Vagina (tissue), 2 donors: ENCODE measurements around the gene MTA1. TPM values are rescaled to one million over a fixed set of nuclear protein-coding genes. Genes with fewer than 3 reads are reported as not detected.

Experiments used
- DNase-seq, 2 donors: peaks; one replicate each; pipeline ENCODE4 v3.0.0-alpha.2; 2017; ENCODE audit errors: extremely low spot score in 2 of 2
- H3K27ac ChIP-seq: fragments of 200-600 bp; sonication (generic); one replicate; pipeline ENCODE4 v1.5.1; 2019
- H3K27me3 ChIP-seq: fragments of 200-600 bp; sonication (generic); one replicate; pipeline ENCODE4 v1.5.1; 2019
- H3K36me3 ChIP-seq, 2 donors: fragments of 200-600 bp; sonication (generic); one replicate each; pipeline ENCODE4 v1.5.1; 2017 to 2019
- H3K4me1 ChIP-seq: fragments of 200-600 bp; sonication (generic); one replicate; pipeline ENCODE4 v1.5.1; 2019
- H3K4me3 ChIP-seq, 2 donors: fragments of 200-600 bp; sonication (generic); 1 replicate in 1 of 2; 2 replicates in 1 of 2; pipeline ENCODE4 v1.5.1; 2016 to 2019
- H3K9me3 ChIP-seq: fragments of 200-600 bp; sonication (generic); one replicate; pipeline ENCODE4 v1.5.1; 2019
- CTCF ChIP-seq, 3 experiments: fragments of 450-650 bp in 2 of 3; fragments of 200-600 bp in 1 of 3; sonication (generic) in 1 of 3; IDR thresholded peaks; one replicate each; pipeline ENCODE4 v1.5.1; 2017 to 2019; ENCODE audit warnings: antibody characterized with exemption in 3 of 3, mild to moderate bottlenecking in 2 of 3, moderate library complexity in 2 of 3
- POLR2A ChIP-seq, 2 donors: fragments of 450-650 bp; IDR thresholded peaks; one replicate each; pipeline ENCODE4 v1.6.1; 2017; ENCODE audit warnings: antibody characterized with exemption in 2 of 2, mild to moderate bottlenecking in 2 of 2, moderate library complexity in 2 of 2
- POLR2AphosphoS5 ChIP-seq, 2 donors: sonication (generic); formaldehyde crosslinking; IDR thresholded peaks; one replicate each; pipeline ENCODE4 v1.9.0; 2017; ENCODE audit warnings: antibody characterized with exemption in 2 of 2, mild to moderate bottlenecking in 2 of 2, low read depth in 1 of 2; ENCODE audit not compliant: insufficient read depth in 1 of 2
- intact Hi-C: fragments of 100-400 bp; cut with DNase I; formaldehyde crosslinking; loops from one replicate; pipeline ENCODE4 v1.15.1; 2023
- total RNA-seq: library from RNA; depleted of rRNA; stranded (reverse); fragments of >200 nt; gene quantifications from one replicate; pipeline ENCODE4 v1.2.3, GENCODE V29; 2016

MTA1 gene
- total RNA-seq, 1 donor from 2014 or later = 82.7 TPM

GRCh38 chr14:105408592-105408991, 11.0 kb upstream of the MTA1 start:
- peaks cover 13% of the 10 kb centered on the region for H3K4me1 ChIP-seq
- H3K36me3 ChIP-seq = no peaks in the 10 kb centered on the region
- intact Hi-C loops = no loop called here
- H3K9me3 ChIP-seq = no peaks in the 10 kb centered on the region
- no peak overlapping the region for H3K4me3 ChIP-seq
- DNase-seq = no peak
- no peaks in the 10 kb centered on the region for H3K27me3 ChIP-seq
- H3K27ac ChIP-seq = no peak overlapping the region
- TF ChIP-seq POLR2AphosphoS5 (IDR thresholded peaks at IDR 0.05; ENCODE audit: insufficient read depth in 1 of 2, low read depth in 1 of 2) (no peak), CTCF (IDR thresholded peaks at IDR 0.05) (no peak), POLR2A (IDR thresholded peaks at IDR 0.05) (no peak)

GRCh38 chr14:105409364-105409763, 10.3 kb upstream of the MTA1 start:
- no peak overlapping the region for H3K4me3 ChIP-seq
- H3K36me3 ChIP-seq = no peaks in the 10 kb centered on the region
- TF ChIP-seq POLR2AphosphoS5 (IDR thresholded peaks at IDR 0.05; ENCODE audit: insufficient read depth in 1 of 2, low read depth in 1 of 2) (no peak), CTCF (IDR thresholded peaks at IDR 0.05) (no peak), POLR2A (IDR thresholded peaks at IDR 0.05) (no peak)
- peaks cover 13% of the 10 kb centered on the region for H3K4me1 ChIP-seq
- no peaks in the 10 kb centered on the region for H3K27me3 ChIP-seq
- DNase-seq = no peak
- no peak overlapping the region for H3K27ac ChIP-seq
- no peaks in the 10 kb centered on the region for H3K9me3 ChIP-seq
- intact Hi-C loops = no loop called here

GRCh38 chr14:105410642-105411016, 9.0 kb upstream of the MTA1 start:
- TF ChIP-seq POLR2AphosphoS5 (IDR thresholded peaks at IDR 0.05; ENCODE audit: insufficient read depth in 1 of 2, low read depth in 1 of 2) (no peak), POLR2A (IDR thresholded peaks at IDR 0.05) (no peak), CTCF (IDR thresholded peaks at IDR 0.05) (no peak)
- no peaks in the 10 kb centered on the region for H3K9me3 ChIP-seq
- H3K4me1 ChIP-seq = peaks cover 25% of the 10 kb centered on the region
- H3K27ac ChIP-seq = no peak overlapping the region
- no peaks in the 10 kb centered on the region for H3K36me3 ChIP-seq
- intact Hi-C loops = no loop called here
- H3K4me3 ChIP-seq = no peak overlapping the region
- no peak for DNase-seq
- no peaks in the 10 kb centered on the region for H3K27me3 ChIP-seq

GRCh38 chr14:105411017-105411941, 8.3 kb upstream of the MTA1 start:
- Histone ChIP-seq H3K4me3 (peak overlapping the region; percentile 21 to 44), H3K9me3 (no peaks in the 10 kb centered on the region), H3K27me3 (no peaks in the 10 kb centered on the region), H3K36me3 (no peaks in the 10 kb centered on the region), H3K4me1 (peaks cover 27% of the 10 kb centered on the region), H3K27ac (no peak overlapping the region)
- no peak for DNase-seq
- intact Hi-C loops = no loop called here
- no peak for TF ChIP-seq POLR2AphosphoS5 (IDR thresholded peaks at IDR 0.05; ENCODE audit: insufficient read depth in 1 of 2, low read depth in 1 of 2)
- TF ChIP-seq CTCF (IDR thresholded peaks at IDR 0.05) = no peak
- no peak for TF ChIP-seq POLR2A (IDR thresholded peaks at IDR 0.05)
